A549 (cell line): ENCODE results near the gene MEGF9.

Experiments used
- CTCF ChIP-seq: fragments of >200 bp; sonication (Bioruptor Twin); formaldehyde crosslinking; IDR thresholded peaks from 3 replicates; pipeline ENCODE4 v1.5.1; 2016
- MYC ChIP-seq: IDR thresholded peaks from 2 replicates; pipeline ENCODE4 v1.6.1; 2012; ENCODE audit warnings: mild to moderate bottlenecking, inconsistent platforms, low read length, improper control_type of control experiment, borderline replicate concordance
- POLR2A ChIP-seq: IDR thresholded peaks from 2 replicates; pipeline ENCODE4 v1.6.1; 2012; ENCODE audit warnings: mild to moderate bottlenecking, low read length
- RAD21 ChIP-seq, 2 experiments: fragments of >200 bp in 1 of 2; sonication (Bioruptor Twin) in 1 of 2; formaldehyde crosslinking in 1 of 2; IDR thresholded peaks in 1 of 2; conservative IDR thresholded peaks in 1 of 2; 2 replicates in 1 of 2; 3 replicates in 1 of 2; pipeline ENCODE4 v1.6.1; 2012 to 2018; ENCODE audit warnings: inconsistent platforms in 1 of 2
- REST ChIP-seq: fragments of 200-600 bp; sonication (generic); IDR thresholded peaks from 2 replicates; pipeline ENCODE4 v1.6.1; 2016; ENCODE audit warnings: antibody characterized with exemption, mild to moderate bottlenecking, moderate library complexity

DNA sequence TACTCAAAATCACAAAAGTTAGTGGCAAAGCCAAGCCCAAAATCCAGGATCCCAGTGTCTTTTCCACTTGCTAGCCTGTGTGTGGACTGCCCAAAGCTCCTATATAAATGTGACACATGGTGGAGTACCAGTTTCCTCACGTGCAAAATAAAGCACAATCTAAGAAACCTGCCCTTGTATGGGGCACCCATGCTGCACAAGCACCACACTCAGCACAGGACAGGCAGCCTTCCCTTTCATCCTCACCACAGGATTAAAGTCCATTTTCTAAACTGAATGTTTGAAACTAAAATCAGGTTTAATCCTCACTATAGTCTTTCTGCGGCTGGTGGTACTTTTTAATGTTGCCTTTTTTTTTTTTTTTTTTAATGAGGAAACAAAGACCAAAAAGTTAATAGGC is 139.8 kb downstream of the MEGF9 start:
- no peak for TF ChIP-seq CTCF
- no peak for TF ChIP-seq POLR2A
- TF ChIP-seq REST: no peak
- TF ChIP-seq MYC: no peak
- TF ChIP-seq RAD21 (conservative IDR thresholded peaks at IDR 0.05 in 1 of 2, IDR thresholded peaks at IDR 0.05 in 1 of 2): no peak
